ENCODE data around the gene COL28A1.

The COL28A1 gene

DNA sequence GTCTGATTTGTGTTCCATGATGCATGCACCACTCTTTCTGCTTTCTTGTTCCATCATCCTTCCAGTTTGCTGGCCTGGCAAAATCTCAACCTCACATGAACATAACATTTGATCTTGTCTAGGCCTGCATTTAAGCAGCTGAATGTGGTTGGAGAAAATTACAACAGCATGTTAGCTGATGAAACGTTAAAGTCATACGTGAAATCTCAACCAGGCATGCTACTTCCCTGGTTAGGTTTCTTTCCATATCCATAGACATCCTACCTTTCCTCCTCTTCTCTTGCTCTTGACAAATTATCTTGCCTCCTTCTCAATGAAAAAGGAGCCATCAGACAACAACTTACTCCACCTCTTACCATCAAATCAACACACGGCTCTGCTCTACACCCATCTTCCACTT lies 199.8 kb downstream of the COL28A1 start:
- DNase-seq (ENCODE audit: low read depth in 2 of 3, low spot score in 1 of 3) = no peak

- DNase-seq (ENCODE audit: low read depth in 2 of 3, low spot score in 1 of 3) = no peak
Observed at GRCh38 chr7:7335215-7335614, 200.5 kb downstream of the COL28A1 start.

DNA sequence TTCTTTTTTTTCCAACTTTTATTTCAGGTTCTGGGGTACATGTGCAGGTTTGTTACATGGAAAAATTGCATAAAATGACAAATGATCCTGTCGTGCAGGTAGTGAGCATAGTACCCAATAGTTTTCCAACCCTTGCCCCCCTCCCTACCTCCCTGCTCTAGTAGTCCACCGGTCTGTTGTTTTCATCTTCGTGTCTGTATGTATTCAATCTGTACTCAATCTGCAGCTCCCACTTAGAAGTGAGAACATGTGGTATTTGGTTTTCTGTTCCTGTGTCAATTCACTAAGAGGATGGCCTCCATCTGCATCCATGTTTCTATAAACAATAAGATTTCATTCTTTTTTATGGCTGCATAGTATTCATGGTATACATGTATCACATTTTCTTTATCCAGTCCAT lies 202.1 kb downstream of the COL28A1 start:
- no peak for DNase-seq (ENCODE audit: low read depth in 2 of 3, low spot score in 1 of 3)

DNA sequence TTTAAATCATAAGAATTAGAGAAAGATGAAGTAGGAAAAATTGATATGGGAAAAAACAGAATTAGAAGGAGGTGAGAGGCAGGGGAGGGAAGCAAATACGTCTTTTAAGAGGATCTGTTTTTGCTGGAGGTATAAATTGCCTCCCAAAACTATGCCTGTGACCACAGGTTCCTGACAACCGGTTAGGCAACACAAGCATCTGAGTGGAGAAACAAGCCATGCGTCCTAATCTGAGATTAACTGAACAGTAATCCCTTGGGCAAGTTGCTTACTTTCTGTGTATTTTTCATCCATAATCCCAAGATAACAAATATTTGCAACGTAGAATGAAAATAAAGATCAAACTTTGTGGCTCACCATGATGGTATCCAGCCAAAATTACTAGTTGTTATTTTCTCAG lies 204.2 kb downstream of the COL28A1 start:
- no peak for DNase-seq (ENCODE audit: low read depth in 2 of 3, low spot score in 1 of 3)

DNA sequence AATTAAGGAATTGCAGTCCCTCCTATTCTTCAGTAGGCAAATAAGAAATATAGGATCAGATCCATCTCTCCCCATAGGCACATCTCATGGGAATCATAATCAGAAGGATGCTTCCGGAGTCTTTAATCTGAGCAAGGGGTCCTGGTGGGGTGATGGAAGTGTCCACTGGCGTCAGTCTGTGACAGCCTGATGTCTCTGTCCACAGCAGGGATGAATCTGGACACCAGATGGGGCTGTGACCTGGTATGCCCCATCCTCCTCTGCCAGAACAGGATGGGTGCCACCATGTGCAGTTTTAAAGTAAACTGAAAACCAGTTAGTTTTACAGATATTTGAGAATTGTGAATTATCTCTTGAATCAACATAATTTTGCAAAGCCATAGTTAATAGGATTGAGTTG lies 204.7 kb downstream of the COL28A1 start:
- no peak for DNase-seq (ENCODE audit: low read depth in 2 of 3, low spot score in 1 of 3)

DNA sequence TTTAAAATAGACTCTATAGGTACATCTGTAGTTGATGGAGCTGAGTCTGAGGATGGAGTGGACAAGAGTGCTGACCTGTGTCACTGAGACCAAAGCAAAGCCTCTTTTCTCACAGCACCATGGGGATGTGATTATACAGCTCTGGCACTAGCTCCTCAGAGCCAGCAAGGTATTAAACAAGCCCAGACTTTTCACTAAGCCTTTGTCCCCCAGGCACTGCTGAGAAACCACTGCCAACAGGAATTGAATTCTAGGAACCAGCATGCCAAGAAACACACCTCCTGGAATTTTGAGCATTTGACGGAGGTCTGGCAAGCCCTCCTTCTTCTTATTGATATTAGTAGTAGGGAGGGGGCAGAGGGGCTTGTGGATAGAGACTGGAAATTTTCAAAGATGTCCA lies 206.3 kb downstream of the COL28A1 start:
- no peak for DNase-seq (ENCODE audit: low read depth in 2 of 3, low spot score in 1 of 3)

GRCh38 chr7:7327423-7327822 lies 208.2 kb downstream of the COL28A1 start:
- DNase-seq (ENCODE audit: low read depth in 2 of 3, low spot score in 1 of 3) = no peak

GRCh38 chr7:7324698-7325097 lies 211.0 kb downstream of the COL28A1 start:
- no peak for DNase-seq (ENCODE audit: low read depth in 2 of 3, low spot score in 1 of 3)

GRCh38 chr7:7323921-7324320 lies 211.8 kb downstream of the COL28A1 start:
- no peak for DNase-seq (ENCODE audit: low read depth in 2 of 3, low spot score in 1 of 3)

- DNase-seq (ENCODE audit: low read depth in 2 of 3, low spot score in 1 of 3) = no peak
Observed at GRCh38 chr7:7323352-7323751, 212.3 kb downstream of the COL28A1 start.

- no peak for DNase-seq (ENCODE audit: low read depth in 2 of 3, low spot score in 1 of 3)
Observed at GRCh38 chr7:7321681-7322080, 214.0 kb downstream of the COL28A1 start.

DNA sequence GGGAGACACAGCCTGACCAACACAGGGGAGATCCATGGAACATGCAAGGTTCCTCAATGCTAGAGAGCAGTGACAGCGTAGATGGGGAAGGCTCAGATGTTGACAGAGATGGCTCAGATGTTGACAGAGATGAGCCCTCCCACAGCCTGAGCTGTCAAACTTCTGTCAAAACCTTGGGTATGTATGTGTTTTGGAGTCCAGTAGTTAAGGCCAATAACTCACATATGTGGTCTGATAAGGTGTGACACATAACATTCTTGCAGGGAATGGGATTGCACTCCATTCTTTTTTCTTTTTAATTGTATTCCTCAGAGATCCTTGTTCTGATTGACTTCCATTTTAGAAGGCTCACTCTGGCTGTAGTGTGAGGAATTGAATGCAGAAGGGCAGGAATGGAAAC lies 217.1 kb downstream of the COL28A1 start:
- DNase-seq (ENCODE audit: low read depth in 2 of 3, low spot score in 1 of 3) = no peak

GRCh38 chr7:7317850-7318249 lies 217.8 kb downstream of the COL28A1 start:
- DNase-seq (ENCODE audit: low read depth in 2 of 3, low spot score in 1 of 3) = no peak

DNA sequence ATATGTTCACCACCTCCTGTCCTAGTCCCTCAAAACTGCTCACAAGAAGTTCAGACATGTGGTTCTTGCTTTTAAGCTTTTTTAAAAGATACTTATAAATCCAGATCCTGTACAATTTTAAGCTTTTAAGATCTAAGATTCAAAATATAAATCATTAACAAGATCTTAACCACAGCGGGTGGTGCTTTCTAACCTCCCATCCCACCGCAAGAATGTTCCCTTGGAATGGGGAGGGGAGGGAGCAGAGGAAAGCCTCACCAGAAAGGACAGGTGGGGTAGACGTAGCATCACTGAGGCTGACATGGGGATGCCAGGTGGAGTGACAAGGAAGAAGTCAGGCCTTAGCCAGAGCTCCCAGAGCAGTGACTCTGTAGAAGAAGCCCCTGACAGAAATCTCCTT lies 219.8 kb downstream of the COL28A1 start:
- DNase-seq (ENCODE audit: low read depth in 2 of 3, low spot score in 1 of 3) = no peak

- no peak for DNase-seq (ENCODE audit: low read depth in 2 of 3, low spot score in 1 of 3)
Observed at GRCh38 chr7:7312323-7312722, 223.3 kb downstream of the COL28A1 start.

DNA sequence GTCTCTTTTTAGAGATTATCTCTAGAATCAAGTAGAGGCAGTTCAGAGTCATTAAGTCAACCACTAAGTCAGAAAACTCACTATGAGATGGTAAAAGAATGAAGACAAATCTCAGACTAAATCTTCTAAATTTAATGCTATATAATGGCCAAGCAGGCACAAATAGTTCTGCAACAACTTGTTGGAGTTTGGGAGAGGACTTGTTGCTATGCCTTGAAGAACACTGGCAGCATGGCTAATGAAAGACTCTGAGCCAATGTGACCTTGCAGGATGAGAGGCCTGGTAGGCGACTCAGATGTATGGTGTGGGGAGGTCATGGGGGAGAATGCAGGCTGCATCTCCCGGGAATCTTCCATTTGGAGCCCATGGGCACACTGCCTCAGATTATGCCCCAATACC lies 224.7 kb downstream of the COL28A1 start:
- no peak for DNase-seq (ENCODE audit: low read depth in 2 of 3, low spot score in 1 of 3)

- no peak for DNase-seq (ENCODE audit: low read depth in 2 of 3, low spot score in 1 of 3)
Observed at GRCh38 chr7:7309203-7309602, 226.5 kb downstream of the COL28A1 start.

All from stimulated activated CD4-positive, alpha-beta T cell treated with anti-CD3 and anti-CD28 coated beads, Interleukin-12 subunit alpha, Interleukin-12 subunit beta, amount 100 ng/mL, for 48 hours (primary cell).